Measurements from ENCODE around the gene KLHDC8A. TPM values are rescaled to one million over a fixed set of nuclear protein-coding genes. Genes with fewer than 3 reads are reported as not detected.
A peak's percentile ranks its signal among the peaks of the same experiment; 100 is the strongest.

KLHDC8A gene
- total RNA-seq, 2 donors from 2014 or later = 0.38 to 0.53 TPM

GRCh38 chr1:205377355-205377754 lies 20.6 kb upstream of the KLHDC8A start:
- H3K4me3 Mint-ChIP-seq = no peak overlapping the region
- no peaks in the 10 kb centered on the region for H3K9me3 ChIP-seq (ENCODE audit: control insufficient read depth, low read length)
- no peak overlapping the region for H3K9ac ChIP-seq (ENCODE audit: extremely low read depth, low read length, poor library complexity, severe bottlenecking)
- H3K27ac Mint-ChIP-seq = no peak overlapping the region
- no peak overlapping the region for H3K4me3 ChIP-seq (ENCODE audit: low read length)
- peaks cover 4% of the 10 kb centered on the region for H3K4me1 ChIP-seq (ENCODE audit: control insufficient read depth, insufficient read depth, low read length)
- TF ChIP-seq, protein P1, sequence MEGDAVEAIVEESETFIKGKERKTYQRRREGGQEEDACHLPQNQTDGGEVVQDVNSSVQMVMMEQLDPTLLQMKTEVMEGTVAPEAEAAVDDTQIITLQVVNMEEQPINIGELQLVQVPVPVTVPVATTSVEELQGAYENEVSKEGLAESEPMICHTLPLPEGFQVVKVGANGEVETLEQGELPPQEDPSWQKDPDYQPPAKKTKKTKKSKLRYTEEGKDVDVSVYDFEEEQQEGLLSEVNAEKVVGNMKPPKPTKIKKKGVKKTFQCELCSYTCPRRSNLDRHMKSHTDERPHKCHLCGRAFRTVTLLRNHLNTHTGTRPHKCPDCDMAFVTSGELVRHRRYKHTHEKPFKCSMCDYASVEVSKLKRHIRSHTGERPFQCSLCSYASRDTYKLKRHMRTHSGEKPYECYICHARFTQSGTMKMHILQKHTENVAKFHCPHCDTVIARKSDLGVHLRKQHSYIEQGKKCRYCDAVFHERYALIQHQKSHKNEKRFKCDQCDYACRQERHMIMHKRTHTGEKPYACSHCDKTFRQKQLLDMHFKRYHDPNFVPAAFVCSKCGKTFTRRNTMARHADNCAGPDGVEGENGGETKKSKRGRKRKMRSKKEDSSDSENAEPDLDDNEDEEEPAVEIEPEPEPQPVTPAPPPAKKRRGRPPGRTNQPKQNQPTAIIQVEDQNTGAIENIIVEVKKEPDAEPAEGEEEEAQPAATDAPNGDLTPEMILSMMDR (conservative IDR thresholded peaks at IDR 0.05) = no peak
- H3K36me3 ChIP-seq (ENCODE audit: control insufficient read depth, insufficient read depth, low read length) = no peaks in the 10 kb centered on the region
- H3K27ac ChIP-seq (ENCODE audit: low read depth, low read length) = no peak overlapping the region
- peak; percentile 27 for DNase-seq
- H3K27me3 Mint-ChIP-seq (ENCODE audit: insufficient read depth) = peaks cover 2% of the 10 kb centered on the region
- H3K4me1 Mint-ChIP-seq = peaks cover 32% of the 10 kb centered on the region
- no peaks in the 10 kb centered on the region for H3K27me3 ChIP-seq (ENCODE audit: control insufficient read depth, insufficient read depth, low read length, poor library complexity, severe bottlenecking)
- H3K36me3 Mint-ChIP-seq (ENCODE audit: low read depth) = no peaks in the 10 kb centered on the region
- 97 to 100% methylated on average over 2 to 3 of the region's 3 CpGs for WGBS, 2 experiments (ENCODE audit: insufficient coverage in 1 of 2, insufficient read length in 1 of 2)
- H3K9me3 Mint-ChIP-seq = no peaks in the 10 kb centered on the region

DNA sequence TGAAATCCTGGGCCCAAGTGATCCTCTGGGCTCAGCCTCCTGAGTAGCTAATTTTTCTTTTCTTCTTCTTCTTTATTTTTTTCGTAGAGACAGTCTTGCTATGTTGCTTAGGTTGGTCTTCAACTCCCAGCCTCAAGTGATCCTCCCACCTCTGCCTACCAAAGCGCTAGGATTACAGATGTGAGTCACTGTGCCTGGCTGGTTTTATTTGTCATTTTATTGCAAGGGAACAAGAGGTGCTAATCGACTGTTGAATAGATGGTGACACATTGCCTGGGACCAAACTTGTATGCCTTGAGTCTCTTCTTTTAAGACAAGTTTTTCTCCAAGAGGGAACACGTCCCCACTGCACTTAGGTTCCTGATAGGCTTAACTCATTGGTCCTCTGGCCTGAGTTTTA lies 20.0 kb upstream of the KLHDC8A start:
- 65 to 72% methylated on average over 3 to 4 of the region's 4 CpGs for WGBS, 2 experiments (ENCODE audit: insufficient coverage in 1 of 2, insufficient read length in 1 of 2)
- peaks cover 36% of the 10 kb centered on the region for H3K4me1 Mint-ChIP-seq

GRCh38 chr1:205375835-205376545 lies 19.3 kb upstream of the KLHDC8A start:
- no peak overlapping the region for H3K9ac ChIP-seq (ENCODE audit: extremely low read depth, low read length, poor library complexity, severe bottlenecking)
- H3K4me1 ChIP-seq (ENCODE audit: control insufficient read depth, insufficient read depth, low read length) = peaks cover 4% of the 10 kb centered on the region
- Mint-ChIP-seq H3K27me3 (ENCODE audit: insufficient read depth) (no peaks in the 10 kb centered on the region), H3K36me3 (ENCODE audit: low read depth) (no peaks in the 10 kb centered on the region), H3K4me3 (peak overlapping the region; percentile 28), H3K4me1 (peaks cover 38% of the 10 kb centered on the region), H3K9me3 (no peaks in the 10 kb centered on the region), H3K27ac (peak overlapping the region; percentile 40)
- no peaks in the 10 kb centered on the region for H3K27me3 ChIP-seq (ENCODE audit: control insufficient read depth, insufficient read depth, low read length, poor library complexity, severe bottlenecking)
- no peaks in the 10 kb centered on the region for H3K36me3 ChIP-seq (ENCODE audit: control insufficient read depth, insufficient read depth, low read length)
- no peaks in the 10 kb centered on the region for H3K9me3 ChIP-seq (ENCODE audit: control insufficient read depth, low read length)
- WGBS, 2 experiments (ENCODE audit: insufficient coverage in 1 of 2, insufficient read length in 1 of 2) = 19 to 32% methylated on average over 5 to 6 of the region's 6 CpGs
- H3K27ac ChIP-seq (ENCODE audit: low read depth, low read length) = no peak overlapping the region
- TF ChIP-seq, protein P1 (conservative IDR thresholded peaks at IDR 0.05) = peak; percentile 22
- DNase-seq = peak; percentile 85
- peak overlapping the region; percentile 69 for H3K4me3 ChIP-seq (ENCODE audit: low read length)

More for the DNA sequence above, 20.0 kb upstream of the KLHDC8A start:
- peaks cover 1% of the 10 kb centered on the region for H3K27me3 Mint-ChIP-seq (ENCODE audit: insufficient read depth)
- Histone ChIP-seq H3K9ac (ENCODE audit: extremely low read depth, low read length, poor library complexity, severe bottlenecking) (no peak overlapping the region), H3K4me1 (ENCODE audit: control insufficient read depth, insufficient read depth, low read length) (peaks cover 4% of the 10 kb centered on the region), H3K27me3 (ENCODE audit: control insufficient read depth, insufficient read depth, low read length, poor library complexity, severe bottlenecking) (no peaks in the 10 kb centered on the region), H3K36me3 (ENCODE audit: control insufficient read depth, insufficient read depth, low read length) (no peaks in the 10 kb centered on the region), H3K4me3 (ENCODE audit: low read length) (no peak overlapping the region), H3K9me3 (ENCODE audit: control insufficient read depth, low read length) (no peaks in the 10 kb centered on the region), H3K27ac (ENCODE audit: low read depth, low read length) (no peak overlapping the region)
- DNase-seq = peak; percentile 71
- H3K9me3 Mint-ChIP-seq = no peaks in the 10 kb centered on the region
- no peak overlapping the region for H3K27ac Mint-ChIP-seq
- TF ChIP-seq, protein P1 (conservative IDR thresholded peaks at IDR 0.05) = no peak
- no peaks in the 10 kb centered on the region for H3K36me3 Mint-ChIP-seq (ENCODE audit: low read depth)
- no peak overlapping the region for H3K4me3 Mint-ChIP-seq
